CD14-positive monocyte (primary cell): Measurements from ENCODE around the gene MTMR3. TPM values are rescaled to one million over a fixed set of nuclear protein-coding genes. Genes with fewer than 3 reads are reported as not detected.

Source experiments
- DNase-seq, 3 donors: peaks; one replicate each; pipeline ENCODE4 v3.0.0-alpha.2; 2011 to 2022
- H2AFZ ChIP-seq: 2 replicates; pipeline ENCODE4 v1.6.0; 2012; ENCODE audit warnings: mild to moderate bottlenecking, low read depth, low read length, inconsistent platforms; ENCODE audit not compliant: insufficient read depth, poor library complexity, severe bottlenecking
- H3K27ac ChIP-seq, 2 donors: 1 replicate in 1 of 2; 2 replicates in 1 of 2; pipeline ENCODE4 v1.5.1; 2012 to 2013; ENCODE audit warnings: low read length in 2 of 2, control low read depth in 1 of 2, inconsistent platforms in 1 of 2, low read depth in 1 of 2, mild to moderate bottlenecking in 1 of 2
- H3K27me3 ChIP-seq, 2 donors: one replicate each; pipeline versions ENCODE4 v1.6.0 to v1.6.1; 2011 to 2013; ENCODE audit warnings: low read length in 2 of 2; ENCODE audit not compliant: control insufficient read depth in 2 of 2, insufficient read depth in 2 of 2
- H3K36me3 ChIP-seq, 2 donors: replicated peaks in 1 of 2; 1 replicate in 1 of 2; 2 replicates in 1 of 2; pipeline versions ENCODE4 v1.5.1 to v1.6.1; 2012 to 2013; ENCODE audit warnings: low read length in 2 of 2, control low read depth in 1 of 2, inconsistent platforms in 1 of 2, mild to moderate bottlenecking in 1 of 2; ENCODE audit not compliant: insufficient read depth in 2 of 2, control insufficient read depth in 1 of 2
- H3K4me1 ChIP-seq, 2 donors: 1 replicate in 1 of 2; 2 replicates in 1 of 2; pipeline versions ENCODE4 v1.5.1 to v1.6.1; 2012 to 2013; ENCODE audit warnings: low read length in 2 of 2, control low read depth in 1 of 2, inconsistent platforms in 1 of 2, mild to moderate bottlenecking in 1 of 2, moderate library complexity in 1 of 2; ENCODE audit not compliant: insufficient read depth in 2 of 2, control insufficient read depth in 1 of 2
- H3K4me2 ChIP-seq: replicated peaks from 2 replicates; pipeline ENCODE3; 2012; ENCODE audit warnings: low read length, moderate library complexity, mild to moderate bottlenecking; ENCODE audit not compliant: poor library complexity, severe bottlenecking; ENCODE audit errors: extremely low read depth
- H3K4me3 ChIP-seq, 3 experiments: fragments of 200-600 bp in 1 of 3; sonication (generic) in 1 of 3; replicated peaks in 1 of 3; 1 replicate in 2 of 3; 2 replicates in 1 of 3; pipeline ENCODE4 v1.5.1; 2011 to 2013; ENCODE audit warnings: low read length in 3 of 3, mild to moderate bottlenecking in 3 of 3, control low read depth in 2 of 3, low read depth in 2 of 3, inconsistent platforms in 1 of 3, moderate library complexity in 1 of 3
- H3K79me2 ChIP-seq: 2 replicates; pipeline ENCODE4 v1.6.0; 2012; ENCODE audit warnings: mild to moderate bottlenecking, control low read depth, inconsistent platforms, low read length, moderate library complexity; ENCODE audit not compliant: insufficient read depth
- H3K9ac ChIP-seq: 2 replicates; pipeline ENCODE4 v1.6.0; 2017; ENCODE audit warnings: low read length, mild to moderate bottlenecking; ENCODE audit not compliant: insufficient read depth, poor library complexity, severe bottlenecking
- H3K9me3 ChIP-seq, 2 donors: replicated peaks in 1 of 2; 1 replicate in 1 of 2; 2 replicates in 1 of 2; pipeline versions ENCODE4 v1.5.1 to v1.6.1; 2012 to 2013; ENCODE audit warnings: low read length in 2 of 2, control low read depth in 1 of 2; ENCODE audit not compliant: control insufficient read depth in 1 of 2, insufficient read depth in 1 of 2
- H4K20me1 ChIP-seq: 2 replicates; pipeline ENCODE4 v1.6.0; 2012; ENCODE audit warnings: mild to moderate bottlenecking, low read length, control low read depth, moderate library complexity; ENCODE audit not compliant: insufficient read depth
- H3K27ac Mint-ChIP-seq, 7 donors: one replicate each; pipeline ENCODE4 v1.8.0; 2020; ENCODE audit warnings: mild to moderate bottlenecking in 7 of 7, mixed read lengths in 7 of 7, moderate library complexity in 6 of 7, inconsistent platforms in 2 of 7
- H3K27me3 Mint-ChIP-seq, 3 donors: one replicate each; pipeline ENCODE4 v1.8.0; 2021 to 2022; ENCODE audit warnings: low read depth in 3 of 3, mild to moderate bottlenecking in 3 of 3, mixed read lengths in 3 of 3, moderate library complexity in 3 of 3, inconsistent platforms in 1 of 3
- H3K36me3 Mint-ChIP-seq, 2 donors: one replicate each; pipeline ENCODE4 v1.8.0; 2020; ENCODE audit warnings: mixed read lengths in 2 of 2, inconsistent platforms in 1 of 2, mild to moderate bottlenecking in 1 of 2
- H3K4me1 Mint-ChIP-seq: one replicate; pipeline ENCODE4 v1.8.0; 2020; ENCODE audit warnings: mild to moderate bottlenecking, mixed read lengths
- H3K4me3 Mint-ChIP-seq, 2 donors: one replicate each; pipeline ENCODE4 v1.8.0; 2020; ENCODE audit warnings: mild to moderate bottlenecking in 2 of 2, mixed read lengths in 2 of 2, moderate library complexity in 1 of 2
- H3K9me3 Mint-ChIP-seq, 7 donors: one replicate each; pipeline ENCODE4 v1.8.0; 2020 to 2022; ENCODE audit warnings: mixed read lengths in 7 of 7, mild to moderate bottlenecking in 6 of 7, moderate library complexity in 6 of 7, inconsistent platforms in 2 of 7
- CTCF ChIP-seq: fragments of 200-600 bp; IDR thresholded peaks from one replicate; pipeline ENCODE4 v1.8.0; 2022; ENCODE audit warnings: antibody characterized with exemption, mild to moderate bottlenecking
- whole genome bisulfite sequencing: methylation state at CpG from one replicate; pipeline ENCODE4 v1.1.5; 2013; ENCODE audit warnings: missing lambda C conversion rate; ENCODE audit not compliant: insufficient coverage; 5-methylcytosine and 5-hydroxymethylcytosine counted together
- intact Hi-C, 2 donors: fragments of 100-400 bp; cut with micrococcal nuclease; formaldehyde crosslinking; loops; one replicate each; pipeline versions ENCODE4 v1.15.0 to v1.15.1; 2023
- polyA plus RNA-seq, 3 donors: library from polyadenylated mRNA; depleted of rRNA in 1 of 3; unstranded in 2 of 3; stranded (reverse) in 1 of 3; fragments of 300-500 nt in 2 of 3; fragments of >200 nt in 1 of 3; fragmentation: Illumina TruSeq in 2 of 3; gene quantifications; 1 replicate in 2 of 3; 2 replicates in 1 of 3; pipeline ENCODE4 v1.2.3, GENCODE V29; 2012 to 2021

MTMR3 gene
- polyA plus RNA-seq, 3 donors, result 23.4 to 86.1 (median 30.2) TPM

- Histone ChIP-seq H3K4me1 (peaks cover 20 to 22% of the 10 kb centered on the region in 2 donors), H3K27me3 (no peaks in the 10 kb centered on the region), H3K4me3 (peak overlapping the region in 1 of 3 experiments; percentile 84), H3K9ac (no peak overlapping the region), H3K36me3 (peaks cover 5 to 15% of the 10 kb centered on the region in 2 donors), H2AFZ (peak overlapping the region; percentile 85), H3K9me3 (no peaks in the 10 kb centered on the region), H3K4me2 (peak overlapping the region; percentile 77), H4K20me1 (peaks cover 7% of the 10 kb centered on the region), H3K27ac (peak overlapping the region; percentile 83 to 92), H3K79me2 (peaks cover 40% of the 10 kb centered on the region)
- DNase-seq, result peak in 2 of 3 donors; percentile 29 to 58
- peak overlapping the region; percentile 95 to 98 (median 98) for H3K27ac Mint-ChIP-seq
- peaks cover 0 to 1% (median 0%) of the 10 kb centered on the region in 7 donors for H3K9me3 Mint-ChIP-seq
- WGBS, result no CpG with 5 or more reads among the region's 1 CpG
- peaks cover 33% of the 10 kb centered on the region for H3K4me1 Mint-ChIP-seq
- intact Hi-C loops, result loop anchor here in 1 of 2 donors (10.0 kb wide), 1 partner anchor 46 kb away; the partner anchor contains the start of gene MTMR3
- peaks cover 0 to 3% (median 0%) of the 10 kb centered on the region in 3 donors for H3K27me3 Mint-ChIP-seq
- no peak for TF ChIP-seq CTCF
- H3K4me3 Mint-ChIP-seq, result no peak overlapping the region
- H3K36me3 Mint-ChIP-seq, result peaks cover 10 to 15% of the 10 kb centered on the region in 2 donors
These were observed 43.9 kb upstream of the MTMR3 start for GRCh38 chr22:29839039-29839438.

- no peak for DNase-seq
- peaks cover 25% of the 10 kb centered on the region for H3K79me2 ChIP-seq
- no peak overlapping the region for H3K4me3 ChIP-seq
- intact Hi-C loops, result no loop called here
- H3K27ac Mint-ChIP-seq, result no peak overlapping the region
- H3K36me3 Mint-ChIP-seq, result peaks cover 5 to 8% of the 10 kb centered on the region in 2 donors
- H2AFZ ChIP-seq, result no peak overlapping the region
- H4K20me1 ChIP-seq, result peaks cover 6% of the 10 kb centered on the region
- peaks cover 20 to 22% of the 10 kb centered on the region in 2 donors for H3K4me1 ChIP-seq
- no peak for TF ChIP-seq CTCF
- no peaks in the 10 kb centered on the region for H3K9me3 ChIP-seq
- H3K4me2 ChIP-seq, result no peak overlapping the region
- H3K9ac ChIP-seq, result no peak overlapping the region
- peaks cover 0 to 1% (median 0%) of the 10 kb centered on the region in 7 donors for H3K9me3 Mint-ChIP-seq
- H3K4me1 Mint-ChIP-seq, result peaks cover 33% of the 10 kb centered on the region
- no peak overlapping the region for H3K27ac ChIP-seq
- H3K27me3 ChIP-seq, result no peaks in the 10 kb centered on the region
- no peak overlapping the region for H3K4me3 Mint-ChIP-seq
- peaks cover 0 to 4% (median 0%) of the 10 kb centered on the region in 3 donors for H3K27me3 Mint-ChIP-seq
- peaks cover 0 to 8% of the 10 kb centered on the region in 2 donors for H3K36me3 ChIP-seq
These were observed 42.5 kb upstream of the MTMR3 start for GRCh38 chr22:29840498-29840897.
